ENCODE results near the gene LGALS3BP.
"Not testable (repeated sequence)": the region's sequence is repeated elsewhere in the genome, so short reads cannot be mapped to it uniquely, and the experiment has no call there.

The LGALS3BP gene

GRCh38 chr17:78977997-78978973 is 1.4 kb downstream of the LGALS3BP start:
- no peak for DNase-seq

GRCh38 chr17:78977681-78977943 is 2.1 kb downstream of the LGALS3BP start:
- DNase-seq, result no peak

- no peak for DNase-seq
Observed at GRCh38 chr17:78976907-78977680, 2.6 kb downstream of the LGALS3BP start.

GRCh38 chr17:78974635-78975591 is 4.8 kb downstream of the LGALS3BP start:
- peak; percentile 77 for DNase-seq

GRCh38 chr17:78973792-78974520 is 5.8 kb downstream of the LGALS3BP start:
- no peak for DNase-seq

GRCh38 chr17:78973196-78973595 is 6.5 kb downstream of the LGALS3BP start:
- DNase-seq, result no peak

GRCh38 chr17:78972507-78973105 is 7.1 kb downstream of the LGALS3BP start:
- no peak for DNase-seq

- no peak for DNase-seq
Observed at GRCh38 chr17:78971756-78972506, 7.8 kb downstream of the LGALS3BP start.

GRCh38 chr17:78970834-78971755 is 8.6 kb downstream of the LGALS3BP start:
- peak; percentile 79 for DNase-seq

GRCh38 chr17:78969865-78970264 is 9.9 kb downstream of the LGALS3BP start:
- DNase-seq, result no peak

- no peak for DNase-seq
Observed at GRCh38 chr17:78967782-78968362, 11.9 kb downstream of the LGALS3BP start.

- DNase-seq, result no peak
Observed at GRCh38 chr17:78966910-78967600, 12.7 kb downstream of the LGALS3BP start.

GRCh38 chr17:78966123-78966813 is 13.5 kb downstream of the LGALS3BP start:
- no peak for DNase-seq

- DNase-seq, result no peak
Observed at GRCh38 chr17:78965491-78965924, 14.2 kb downstream of the LGALS3BP start.

GRCh38 chr17:78963378-78963777 is 16.3 kb downstream of the LGALS3BP start:
- no peak for DNase-seq

- not testable (repeated sequence) for DNase-seq
Observed at GRCh38 chr17:78962984-78963348, 16.8 kb downstream of the LGALS3BP start.

- DNase-seq, result no peak
Observed at GRCh38 chr17:78962345-78962983, 17.3 kb downstream of the LGALS3BP start.

- no peak for DNase-seq
Observed at GRCh38 chr17:78961571-78961970, 18.2 kb downstream of the LGALS3BP start.
